Measurements from ENCODE around the gene LRPAP1. TPM values are rescaled to one million over a fixed set of nuclear protein-coding genes. Genes with fewer than 3 reads are reported as not detected.

The LRPAP1 gene
- total and polyA plus RNA-seq, 8 donors = 31.5 to 92.0 (median 52.8) TPM

DNA sequence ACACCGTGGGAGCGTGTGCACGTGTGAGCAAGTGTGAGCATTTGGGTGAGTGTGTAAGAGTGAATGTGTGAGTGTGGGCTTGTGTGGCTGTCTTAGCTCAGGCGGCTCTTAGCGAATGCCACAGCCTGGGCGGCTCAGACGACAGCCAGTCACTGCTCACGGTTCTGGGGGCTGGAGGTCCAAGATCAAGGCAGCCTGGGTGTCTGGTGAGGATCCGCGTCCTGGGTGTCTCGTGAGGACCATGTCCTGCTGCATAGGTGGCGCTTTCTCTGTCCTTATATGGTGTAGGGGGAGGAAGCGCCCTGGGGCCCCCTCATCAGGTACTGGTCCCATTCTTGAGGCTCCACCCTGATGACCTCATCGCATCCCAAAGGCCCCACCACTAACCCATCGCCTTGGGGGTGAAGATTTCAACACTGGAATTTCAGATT is 64.6 kb downstream of the LRPAP1 start:
- DNase-seq = no peak

DNA sequence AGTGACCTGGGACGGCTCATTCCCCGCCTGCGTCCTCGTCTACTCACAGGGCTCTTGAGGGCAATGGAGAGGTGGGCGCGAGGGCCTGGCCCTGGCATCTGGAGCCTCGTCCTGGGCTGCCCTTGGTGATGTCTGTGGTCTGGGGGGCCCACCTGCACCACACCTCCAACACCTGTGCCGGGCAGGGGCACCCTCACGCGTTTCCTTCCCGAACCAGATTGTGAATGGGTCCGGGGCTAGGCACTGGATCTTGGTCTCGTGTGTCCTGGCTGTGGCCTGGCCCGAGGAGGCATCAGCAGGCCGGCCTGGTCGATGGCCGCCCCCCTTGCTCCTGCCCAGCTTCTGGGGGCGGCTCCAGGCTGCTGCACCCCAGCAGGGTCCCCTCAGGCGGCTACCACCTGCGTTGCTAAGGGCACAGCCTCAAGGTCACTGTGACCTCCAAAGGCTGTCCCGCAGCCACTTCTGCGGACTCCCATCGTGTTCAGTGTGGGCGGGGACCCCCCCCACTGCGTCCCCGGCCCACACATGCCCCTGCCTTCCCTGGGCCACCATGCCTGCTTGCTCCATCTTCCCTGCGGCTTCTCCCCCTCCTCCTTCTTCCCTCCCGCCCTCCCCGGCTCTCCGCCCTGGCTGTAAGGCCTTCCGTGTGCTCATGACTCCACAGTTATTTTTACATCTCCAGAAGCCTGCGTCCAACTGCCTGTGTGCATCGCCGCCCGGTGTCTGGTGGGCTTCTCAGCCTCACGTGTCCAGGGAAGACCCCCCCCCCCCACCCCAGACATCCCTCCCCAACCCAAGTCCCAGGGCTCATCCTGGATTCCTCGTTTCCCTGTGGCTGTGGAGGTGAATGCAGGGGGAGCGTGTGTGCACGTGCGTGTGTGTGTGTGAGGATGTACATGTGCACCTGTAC is 65.3 kb downstream of the LRPAP1 start:
- 83 to 89% (median 84%) methylated on average over 38 to 40 of the region's 40 CpGs for WGBS, 5 donors
- intact Hi-C loops (cut with DNase I; ENCODE audit: low total_unique reads) = no loop called here
- TF ChIP-seq, protein P1, sequence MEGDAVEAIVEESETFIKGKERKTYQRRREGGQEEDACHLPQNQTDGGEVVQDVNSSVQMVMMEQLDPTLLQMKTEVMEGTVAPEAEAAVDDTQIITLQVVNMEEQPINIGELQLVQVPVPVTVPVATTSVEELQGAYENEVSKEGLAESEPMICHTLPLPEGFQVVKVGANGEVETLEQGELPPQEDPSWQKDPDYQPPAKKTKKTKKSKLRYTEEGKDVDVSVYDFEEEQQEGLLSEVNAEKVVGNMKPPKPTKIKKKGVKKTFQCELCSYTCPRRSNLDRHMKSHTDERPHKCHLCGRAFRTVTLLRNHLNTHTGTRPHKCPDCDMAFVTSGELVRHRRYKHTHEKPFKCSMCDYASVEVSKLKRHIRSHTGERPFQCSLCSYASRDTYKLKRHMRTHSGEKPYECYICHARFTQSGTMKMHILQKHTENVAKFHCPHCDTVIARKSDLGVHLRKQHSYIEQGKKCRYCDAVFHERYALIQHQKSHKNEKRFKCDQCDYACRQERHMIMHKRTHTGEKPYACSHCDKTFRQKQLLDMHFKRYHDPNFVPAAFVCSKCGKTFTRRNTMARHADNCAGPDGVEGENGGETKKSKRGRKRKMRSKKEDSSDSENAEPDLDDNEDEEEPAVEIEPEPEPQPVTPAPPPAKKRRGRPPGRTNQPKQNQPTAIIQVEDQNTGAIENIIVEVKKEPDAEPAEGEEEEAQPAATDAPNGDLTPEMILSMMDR (IDR thresholded peaks at IDR 0.05) = no peak
- TF ChIP-seq EP300 (IDR thresholded peaks at IDR 0.05) (no peak), POLR2AphosphoS5 (IDR thresholded peaks at IDR 0.05) (no peak)

More for the DNA sequence above, 64.6 kb downstream of the LRPAP1 start:
- Histone ChIP-seq H3K4me3 (no peak overlapping the region), H3K27ac (no peak overlapping the region), H3K9me3 (no peaks in the 10 kb centered on the region), H3K27me3 (peaks cover 0 to 40% (median 11%) of the 10 kb centered on the region in 3 donors), H3K4me1 (peaks cover 4 to 40% (median 37%) of the 10 kb centered on the region in 4 donors), H3K36me3 (no peaks in the 10 kb centered on the region)
- TF ChIP-seq POLR2A (IDR thresholded peaks at IDR 0.05) (no peak), POLR2AphosphoS5 (IDR thresholded peaks at IDR 0.05) (no peak), EP300 (IDR thresholded peaks at IDR 0.05) (no peak)
- TF ChIP-seq, protein P1 (IDR thresholded peaks at IDR 0.05) = no peak
- WGBS, 5 donors = 88 to 95% (median 91%) methylated on average over 13 to 15 of the region's 15 CpGs
- intact Hi-C loops (cut with DNase I; ENCODE audit: low total_unique reads) = no loop called here

DNA sequence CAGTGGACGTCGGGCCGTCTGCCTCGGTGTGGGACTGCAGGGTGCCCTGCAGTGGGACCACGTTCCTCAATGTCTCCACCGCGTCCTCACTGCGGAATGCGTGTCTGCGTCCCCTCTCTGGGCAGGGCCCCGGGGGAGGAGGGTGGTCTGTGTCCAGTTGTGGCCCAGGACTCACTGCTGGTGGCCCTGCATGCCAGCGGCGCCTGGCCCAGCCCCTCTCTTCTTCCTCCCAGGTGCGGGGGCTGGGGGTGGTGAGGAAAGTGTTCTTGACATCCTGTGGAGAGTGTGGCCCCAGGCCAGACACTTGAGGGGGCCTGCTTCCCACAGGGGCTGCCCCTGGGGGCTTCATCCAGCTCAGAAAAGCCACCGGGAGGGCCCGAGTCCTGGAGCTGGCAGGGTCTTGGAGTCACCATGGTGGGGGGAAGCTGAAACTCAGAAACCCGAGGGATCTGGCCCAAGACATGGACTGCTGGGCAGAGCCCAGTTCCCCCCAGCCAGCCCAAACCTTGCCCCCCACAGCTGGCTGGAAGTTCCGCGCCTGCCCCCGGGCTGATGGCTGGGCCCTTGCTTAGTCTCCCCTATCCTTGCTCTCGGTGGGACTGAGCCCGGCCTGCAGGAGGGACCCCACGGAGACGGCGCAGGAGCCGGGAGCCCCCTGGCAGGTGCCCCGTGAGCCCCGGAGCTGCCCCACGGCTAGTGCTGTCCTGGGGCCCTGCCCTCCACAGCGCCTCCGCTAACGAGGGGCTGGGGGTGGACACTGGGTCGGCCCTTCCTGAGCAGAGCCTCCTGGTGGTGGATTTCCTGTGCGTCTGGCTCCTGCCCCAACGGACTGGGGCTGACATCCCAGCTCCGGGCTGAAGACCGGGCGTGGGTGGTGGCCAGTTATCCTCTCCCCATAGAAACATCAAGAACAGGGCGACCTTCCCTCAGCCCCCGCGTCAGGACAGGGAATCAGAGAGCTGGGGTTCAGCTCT is 66.2 kb downstream of the LRPAP1 start:
- no peak for DNase-seq
- TF ChIP-seq, protein P1 (IDR thresholded peaks at IDR 0.05) = no peak
- TF ChIP-seq POLR2AphosphoS5 (IDR thresholded peaks at IDR 0.05) (no peak), EP300 (IDR thresholded peaks at IDR 0.05) (no peak), POLR2A (IDR thresholded peaks at IDR 0.05) (no peak)
- Histone ChIP-seq H3K27me3 (peaks cover 0 to 42% (median 11%) of the 10 kb centered on the region in 3 donors), H3K4me3 (no peak overlapping the region), H3K27ac (no peak overlapping the region), H3K36me3 (no peaks in the 10 kb centered on the region), H3K9me3 (no peaks in the 10 kb centered on the region), H3K4me1 (peaks cover 12 to 56% (median 51%) of the 10 kb centered on the region in 4 donors)
- intact Hi-C loops (cut with DNase I; ENCODE audit: low total_unique reads) = no loop called here
- 76 to 86% (median 80%) methylated on average over 31 to 41 of the region's 41 CpGs for WGBS, 5 donors

More for the DNA sequence above, 65.3 kb downstream of the LRPAP1 start:
- Histone ChIP-seq H3K4me1 (peaks cover 7 to 46% (median 44%) of the 10 kb centered on the region in 4 donors), H3K4me3 (no peak overlapping the region), H3K27ac (no peak overlapping the region), H3K36me3 (no peaks in the 10 kb centered on the region), H3K9me3 (no peaks in the 10 kb centered on the region), H3K27me3 (peaks cover 0 to 42% (median 11%) of the 10 kb centered on the region in 3 donors)
- no peak for DNase-seq

Data from stomach (tissue), 9 donors.